HepG2 (cell line): ENCODE data around the gene H2AZ1. TPM values are rescaled to one million over a fixed set of nuclear protein-coding genes. Genes with fewer than 3 reads are reported as not detected.

Experiments
- ESRRA ChIP-seq: sonication (generic); formaldehyde crosslinking; IDR thresholded peaks from 2 replicates; pipeline ENCODE4 v1.5.1; 2020; ENCODE audit warnings: mild to moderate bottlenecking, low read depth, missing genetic modification reagents
- MLXIP ChIP-seq: sonication (generic); formaldehyde crosslinking; IDR thresholded peaks from 2 replicates; pipeline ENCODE4 v1.9.0; 2021; ENCODE audit warnings: missing genetic modification reagents, borderline replicate concordance
- PRDM15 ChIP-seq: sonication (generic); formaldehyde crosslinking; IDR thresholded peaks from 2 replicates; pipeline ENCODE4 v1.4.0; 2020; ENCODE audit warnings: missing genetic modification reagents
- SOX13 ChIP-seq, 3 experiments: fragments of 450-650 bp in 1 of 3; sonication (generic) in 1 of 3; formaldehyde crosslinking in 1 of 3; IDR thresholded peaks in 2 of 3; conservative IDR thresholded peaks in 1 of 3; 2 replicates each; pipeline versions ENCODE4 v1.5.0 to v1.6.1; 2016 to 2020; ENCODE audit warnings: antibody characterized with exemption in 1 of 3, mild to moderate bottlenecking in 1 of 3, missing compliant biosample characterization in 1 of 3, missing genetic modification reagents in 1 of 3, moderate library complexity in 1 of 3
- TMF1 ChIP-seq: sonication (generic); formaldehyde crosslinking; IDR thresholded peaks from 2 replicates; pipeline ENCODE4 v1.8.1; 2022; ENCODE audit warnings: low read depth, missing genetic modification reagents
- ZBTB40 ChIP-seq, 2 experiments: fragments of 450-650 bp in 1 of 2; sonication (generic) in 1 of 2; formaldehyde crosslinking in 1 of 2; IDR thresholded peaks; 2 replicates each; pipeline versions ENCODE4 v1.6.1 to v1.8.0; 2016 to 2022; ENCODE audit warnings: antibody characterized with exemption in 1 of 2, mild to moderate bottlenecking in 1 of 2, missing genetic modification reagents in 1 of 2
- ZFAT ChIP-seq: sonication (generic); formaldehyde crosslinking; conservative IDR thresholded peaks from 2 replicates; pipeline ENCODE4 v1.8.1; 2023; ENCODE audit warnings: missing genetic modification reagents, inconsistent platforms
- ZNF264 ChIP-seq: sonication (generic); formaldehyde crosslinking; IDR thresholded peaks from 2 replicates; pipeline ENCODE4 v1.4.0; 2020; ENCODE audit warnings: missing genetic modification reagents
- ZNF30 ChIP-seq: sonication (generic); formaldehyde crosslinking; IDR thresholded peaks from 2 replicates; pipeline ENCODE4 v1.5.0; 2020; ENCODE audit warnings: mild to moderate bottlenecking, missing genetic modification reagents
- ZNF558 ChIP-seq: sonication (generic); formaldehyde crosslinking; IDR thresholded peaks from 2 replicates; pipeline ENCODE4 v1.9.0; 2022; ENCODE audit warnings: mild to moderate bottlenecking, missing genetic modification reagents, borderline replicate concordance
- ZNF761 ChIP-seq: sonication (generic); formaldehyde crosslinking; conservative IDR thresholded peaks from 2 replicates; pipeline ENCODE4 v1.4.0; 2020; ENCODE audit warnings: mild to moderate bottlenecking, missing genetic modification reagents
- polyA plus RNA-seq, 8 experiments: library from polyadenylated mRNA; depleted of rRNA in 3 of 8; stranded (reverse) in 7 of 8; unstranded in 1 of 8; fragments of >200 nt; fragmentation: Illumina TruSeq in 4 of 8; extraction: Trizol in 4 of 8; gene quantifications; 2 replicates each; pipeline versions ENCODE4 v1.2.1 to v1.2.3, GENCODE V29; 2011 to 2016; ENCODE audit warnings: low read depth in 4 of 8, missing spikeins in 1 of 8, mixed read lengths in 1 of 8; ENCODE audit not compliant: insufficient read depth in 1 of 8
- total RNA-seq, 5 experiments: library from RNA; depleted of rRNA; stranded (reverse); fragments of >200 nt; fragmentation: Illumina TruSeq; extraction: Trizol; gene quantifications; 2 replicates each; pipeline ENCODE4 v1.2.3, GENCODE V29; 2016; ENCODE audit warnings: low read depth in 1 of 5

H2AZ1 gene
- total and polyA plus RNA-seq, 2 of the 13 experiments (the other 11 are each of a cell fraction or from before 2014, with no cell fraction given) = 301 to 574 TPM

DNA sequence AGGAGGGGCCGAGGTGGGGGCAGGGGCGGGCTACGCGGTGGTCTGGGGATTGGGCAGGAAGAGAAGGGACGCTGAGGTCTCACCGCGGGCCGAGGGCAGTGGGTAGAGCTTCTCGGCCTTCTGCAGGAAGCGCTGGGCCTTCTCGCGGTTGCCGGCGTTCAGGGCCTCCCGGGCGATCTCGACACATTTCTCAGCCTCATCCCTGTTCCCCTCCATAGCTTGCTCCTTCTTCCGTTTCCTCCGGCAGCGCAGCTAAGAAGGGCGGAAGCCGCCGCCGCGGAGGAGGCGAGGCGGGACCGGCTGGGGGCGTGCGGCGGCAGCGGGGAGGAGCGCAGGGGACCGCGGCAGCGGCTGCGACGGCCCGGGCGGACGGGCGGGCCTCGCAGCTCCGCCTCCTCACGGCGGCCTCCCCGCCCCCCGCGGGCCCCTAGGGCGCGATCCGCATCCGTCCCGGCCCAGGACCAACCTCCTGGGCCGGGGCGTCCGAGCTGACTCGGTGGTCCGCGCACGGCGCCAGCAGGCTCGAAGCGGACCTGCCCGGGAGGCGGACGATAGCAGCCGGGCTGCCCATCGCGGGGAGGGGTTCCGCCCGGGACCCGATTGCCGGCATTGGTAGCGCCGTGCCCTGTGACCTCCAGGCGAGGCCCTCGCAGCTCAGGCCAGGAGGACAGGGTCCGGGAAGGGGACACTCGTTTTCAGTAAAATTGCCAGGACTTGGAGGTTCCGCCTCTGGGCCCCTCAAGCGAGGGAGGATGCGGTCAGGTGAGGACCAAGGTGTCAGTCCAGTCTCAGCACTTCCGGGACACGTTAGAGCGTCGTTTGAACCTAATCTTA lies 3.5 kb downstream of the H2AZ1 start, which contains the start of gene DNAJB14 (continued):
- TF ChIP-seq ZBTB40 (IDR thresholded peaks at IDR 0.05) (no peak), ZBTB40 (CRISPR knock-in tag; IDR thresholded peaks at IDR 0.05) (no peak), PRDM15 (CRISPR knock-in tag) (no peak), ZNF761 (CRISPR knock-in tag) (peak; percentile 73; the same call in 1 of the 2 replicates), ZNF30 (CRISPR knock-in tag) (no peak), ZFAT (CRISPR knock-in tag) (no peak), ZNF558 (CRISPR knock-in tag) (no peak; the same call in 1 of the 2 replicates), ESRRA (peak; percentile 36; the same call in 1 of the 2 replicates), TMF1 (no peak), MLXIP (CRISPR knock-in tag) (no peak), ZNF264 (CRISPR knock-in tag) (peak; percentile 50; the same call in 1 of the 2 replicates), SOX13 (IDR thresholded peaks at IDR 0.05) (no peak), SOX13 (CRISPR knock-in tag; conservative IDR thresholded peaks at IDR 0.05 in 1 of 2, IDR thresholded peaks at IDR 0.05 in 1 of 2) (no peak)
